CD4-positive, alpha-beta T cell treated with Interferon gamma for 1 hour (primary cell): ENCODE data around the gene OVAAL.
A peak's percentile ranks its signal among the peaks of the same experiment; 100 is the strongest.

Source experiments
- DNase-seq: peaks from one replicate; pipeline ENCODE4 v3.0.0-alpha.2; 2020

The OVAAL gene

GRCh38 chr1:180610556-180611015, 51.8 kb downstream of the OVAAL start:
- DNase-seq: no peak

DNA sequence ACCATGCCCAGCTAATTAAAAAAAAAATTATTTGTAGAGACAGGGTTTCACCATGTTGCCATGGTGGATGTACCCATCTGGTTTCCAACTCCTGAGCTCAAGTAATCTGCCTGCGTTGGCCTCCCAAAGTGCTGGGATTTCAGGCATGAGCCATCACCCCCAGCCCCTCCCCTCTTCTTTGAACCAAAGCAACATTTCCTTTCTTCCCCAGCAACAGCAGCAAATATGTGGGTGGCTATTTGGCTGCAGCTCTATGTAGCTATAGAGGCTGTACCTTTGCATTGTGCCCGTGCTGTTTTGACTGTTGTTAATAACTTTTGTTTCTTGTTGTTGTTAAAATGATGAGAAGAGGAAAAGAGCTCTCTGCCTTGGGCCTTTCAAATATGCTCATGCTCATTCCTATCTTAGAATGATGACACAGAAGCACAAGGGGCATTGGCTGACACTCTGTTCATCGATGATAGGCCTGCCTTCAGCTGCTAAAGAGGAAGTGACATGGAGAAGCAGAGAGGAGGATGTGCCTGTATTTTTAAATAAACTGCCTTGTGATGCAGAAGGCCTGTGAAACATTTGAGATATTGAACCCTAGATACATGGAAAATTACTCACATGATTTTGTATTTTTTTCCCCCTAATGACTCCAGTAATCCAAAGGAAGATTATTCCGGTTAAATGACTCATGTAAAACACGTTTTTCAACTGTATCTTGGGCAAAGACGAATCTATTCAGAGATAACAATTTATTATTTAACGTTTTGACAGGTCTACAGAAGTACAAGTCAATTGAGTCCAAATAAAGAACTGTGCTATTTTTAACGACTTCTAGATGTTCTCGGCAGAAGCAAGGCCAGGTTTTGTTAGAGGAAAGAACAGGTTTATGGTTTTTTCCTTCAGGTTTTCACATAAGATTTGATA, 52.5 kb downstream of the OVAAL start:
- peak; percentile 4 for DNase-seq

- DNase-seq: no peak
Observed at GRCh38 chr1:180612632-180613031, 53.9 kb downstream of the OVAAL start.

- no peak for DNase-seq
Observed at GRCh38 chr1:180614730-180615129, 56.0 kb downstream of the OVAAL start.

DNA sequence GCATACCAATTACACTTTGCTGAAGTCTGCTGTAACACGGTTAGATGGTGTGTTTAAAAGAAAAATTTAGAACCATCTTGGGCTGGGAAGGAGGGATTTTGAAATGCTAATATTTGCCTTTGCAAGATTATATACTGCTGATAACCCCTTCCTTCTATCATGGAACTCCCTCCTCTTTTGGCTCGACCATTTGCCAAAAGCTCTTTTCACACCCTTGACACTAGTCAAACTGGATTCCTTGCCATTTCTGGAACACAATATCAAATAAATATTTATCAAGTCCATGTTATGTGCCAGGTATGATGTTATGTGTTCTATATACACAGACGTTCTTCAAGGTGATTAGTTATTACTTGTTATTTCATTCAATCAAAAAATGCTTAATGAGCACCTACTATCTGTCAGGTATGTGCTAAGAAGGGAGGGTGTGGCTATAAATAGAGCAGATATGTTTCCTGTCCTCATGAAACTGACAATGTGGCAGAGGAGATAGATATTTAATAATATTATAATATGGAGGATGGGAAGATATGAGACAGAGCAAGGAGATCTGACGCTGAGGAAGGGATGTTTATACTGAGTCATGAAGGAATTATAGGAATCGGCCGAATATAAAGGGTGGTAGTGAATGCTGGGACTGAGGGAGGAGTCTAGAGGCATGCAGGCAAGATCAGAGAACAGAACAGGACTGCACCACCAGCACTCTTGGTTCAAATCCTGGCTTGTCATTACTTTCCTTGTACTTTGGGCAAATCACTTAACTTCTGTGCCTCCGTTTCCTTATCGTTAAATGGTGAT, 56.9 kb downstream of the OVAAL start:
- no peak for DNase-seq
